ENCODE measurements around the gene PRND. TPM values are rescaled to one million over a fixed set of nuclear protein-coding genes. Genes with fewer than 3 reads are reported as not detected.

Gene PRND
- total and polyA plus RNA-seq, 2 donors (not counting 3 experiments of a cell fraction or from before 2014, with no cell fraction given), result 0.18 TPM; not detected in 1

DNA sequence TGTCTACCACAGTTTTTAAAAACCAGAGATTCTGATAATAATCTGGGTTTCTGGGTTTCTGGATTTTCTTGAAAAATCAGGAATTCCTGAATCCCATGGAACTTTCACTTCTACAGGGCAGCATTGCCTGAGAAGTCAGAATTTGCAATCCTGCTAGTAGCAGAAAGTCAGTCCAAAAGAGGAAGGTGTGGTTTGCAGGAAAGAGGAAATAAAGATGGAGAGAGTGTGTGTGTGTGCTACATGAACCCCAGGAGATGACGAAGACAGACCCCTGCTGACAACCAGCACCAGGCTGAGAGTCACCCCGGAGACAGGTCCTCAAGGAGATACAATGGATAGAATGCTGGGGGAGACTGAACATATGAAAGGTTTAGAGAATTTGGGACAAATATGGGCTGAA is 44.9 kb downstream of the PRND start:
- POLR2A ChIA-PET, result no interaction called here
- H3K9me3 ChIP-seq (replicated peaks; ENCODE audit: control insufficient read depth, insufficient read depth, low read length), result no peaks in the 10 kb centered on the region

DNA sequence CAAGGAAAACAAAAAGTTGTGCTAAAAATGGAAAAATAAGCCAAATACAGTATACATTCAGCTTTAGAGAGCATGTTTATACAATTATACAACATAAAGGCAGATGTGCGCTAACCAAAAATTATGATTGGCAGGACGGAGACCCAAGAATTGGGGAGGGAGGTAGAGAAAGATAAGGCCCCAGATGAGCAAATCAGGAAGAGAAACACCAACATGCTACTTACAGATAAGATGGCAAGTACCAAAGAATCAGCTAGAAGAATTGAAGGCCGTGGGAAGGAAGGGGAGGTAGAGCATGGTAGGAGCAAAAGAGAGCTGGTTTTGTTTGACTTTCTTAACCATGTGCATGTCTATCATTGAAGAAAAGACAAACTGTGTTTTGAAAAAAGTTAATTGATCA is 45.4 kb downstream of the PRND start:
- no TSS peak for BruUV-seq (replicated peaks)
- intact Hi-C loops (cut with micrococcal nuclease), result no loop called here
- dilution Hi-C loops (cut with MboI; ENCODE audit: extremely low pct_ligation_motif_present, low sequenced_read_pairs), result no loop called here

More for the DNA sequence above, 44.9 kb downstream of the PRND start:
- no peak for DNase-seq (ENCODE audit: low read depth, low spot score)
- Histone ChIP-seq H2AFZ (ENCODE audit: low read depth, low read length) (no peak overlapping the region), H3K4me3 (replicated peaks in 1 of 3; ENCODE audit: insufficient read depth in 1 of 3, low read depth in 1 of 3, low read length in 3 of 3) (no peak overlapping the region), H3K9ac (replicated peaks; ENCODE audit: extremely low read depth, insufficient read depth, low read length) (no peak overlapping the region), H3K4me1 (ENCODE audit: control insufficient read depth, extremely low read depth, insufficient read depth, low read length) (no peaks in the 10 kb centered on the region), H3K9me1 (replicated peaks; ENCODE audit: control insufficient read depth, extremely low read depth, insufficient read depth, low read length) (no peaks in the 10 kb centered on the region), H3K27me3 (ENCODE audit: control insufficient read depth in 2 of 2, insufficient read depth in 2 of 2, low read length in 2 of 2) (peaks cover 3 to 6% of the 10 kb centered on the region in 2 experiments), H3K36me3 (ENCODE audit: control insufficient read depth in 2 of 2, extremely low read depth in 1 of 2, insufficient read depth in 2 of 2, low read length in 2 of 2) (no peaks in the 10 kb centered on the region), H3K4me2 (ENCODE audit: insufficient read depth, low read length) (no peak overlapping the region), H3K27ac (ENCODE audit: insufficient read depth, low read depth, low read length) (no peak overlapping the region), H3K79me2 (ENCODE audit: control insufficient read depth, insufficient read depth, low read length) (no peaks in the 10 kb centered on the region), H4K20me1 (replicated peaks; ENCODE audit: control insufficient read depth, extremely low read depth, insufficient read depth, low read length) (no peaks in the 10 kb centered on the region)
- FAIRE-seq, result no peak
- TF ChIP-seq GATA2 (IDR thresholded peaks at IDR 0.05; ENCODE audit: insufficient read depth, insufficient read length, low read depth, low read length), result no peak
- BruUV-seq (replicated peaks), result no TSS peak
- CTCF ChIA-PET, result interaction anchor here (1.1 to 1.8 kb wide), 3 partner anchors 9 to 335 kb away, joined by 3 to 4 read pairs (median 4); no protein-coding TSS in a partner anchor
- intact Hi-C loops (cut with micrococcal nuclease), result no loop called here
- dilution Hi-C loops (cut with MboI; ENCODE audit: extremely low pct_ligation_motif_present, low sequenced_read_pairs), result no loop called here

More for the DNA sequence above, 45.4 kb downstream of the PRND start:
- H3K4me2 ChIP-seq (ENCODE audit: insufficient read depth, low read length), result no peak overlapping the region
- H3K27ac ChIP-seq (ENCODE audit: insufficient read depth, low read depth, low read length), result no peak overlapping the region
- POLR2A ChIA-PET, result no interaction called here
- H2AFZ ChIP-seq (ENCODE audit: low read depth, low read length), result no peak overlapping the region
- H3K36me3 ChIP-seq (ENCODE audit: control insufficient read depth in 2 of 2, extremely low read depth in 1 of 2, insufficient read depth in 2 of 2, low read length in 2 of 2), result no peaks in the 10 kb centered on the region
- no peak overlapping the region for H3K4me3 ChIP-seq (replicated peaks in 1 of 3; ENCODE audit: insufficient read depth in 1 of 3, low read depth in 1 of 3, low read length in 3 of 3)
- no peaks in the 10 kb centered on the region for H3K4me1 ChIP-seq (ENCODE audit: control insufficient read depth, extremely low read depth, insufficient read depth, low read length)
- no peak overlapping the region for H3K9ac ChIP-seq (replicated peaks; ENCODE audit: extremely low read depth, insufficient read depth, low read length)
- no peaks in the 10 kb centered on the region for H4K20me1 ChIP-seq (replicated peaks; ENCODE audit: control insufficient read depth, extremely low read depth, insufficient read depth, low read length)
- no peak for FAIRE-seq
- H3K79me2 ChIP-seq (ENCODE audit: control insufficient read depth, insufficient read depth, low read length), result no peaks in the 10 kb centered on the region
- TF ChIP-seq JUN (IDR thresholded peaks at IDR 0.05; ENCODE audit: borderline replicate concordance, insufficient read depth, insufficient read length, low read depth), result no peak
- TF ChIP-seq POLR2A (IDR thresholded peaks at IDR 0.05; ENCODE audit: low read depth, low read length), result no peak
- TF ChIP-seq GATA2 (IDR thresholded peaks at IDR 0.05; ENCODE audit: insufficient read depth, insufficient read length, low read depth, low read length), result no peak
- TF ChIP-seq CTCF (IDR thresholded peaks at IDR 0.05; ENCODE audit: extremely low read depth in 1 of 2, insufficient read depth in 1 of 2, low read depth in 1 of 2, low read length in 2 of 2), result no peak
- no peak for TF ChIP-seq POLR2AphosphoS5 (IDR thresholded peaks at IDR 0.05; ENCODE audit: insufficient read depth, low read depth, low read length)
- no peak for TF ChIP-seq MAX (IDR thresholded peaks at IDR 0.05; ENCODE audit: insufficient read depth, insufficient read length)
- no peak for TF ChIP-seq FOS (IDR thresholded peaks at IDR 0.05; ENCODE audit: borderline replicate concordance, insufficient read depth, low read length)
- TF ChIP-seq EZH2 (IDR thresholded peaks at IDR 0.05; ENCODE audit: borderline replicate concordance, low read depth, low read length, severe bottlenecking), result no peak
- TF ChIP-seq MYC (IDR thresholded peaks at IDR 0.05; ENCODE audit: low read depth, low read length), result no peak
- DNase-seq (ENCODE audit: low read depth, low spot score), result no peak
- no peaks in the 10 kb centered on the region for H3K9me3 ChIP-seq (replicated peaks; ENCODE audit: control insufficient read depth, insufficient read depth, low read length)
- H3K9me1 ChIP-seq (replicated peaks; ENCODE audit: control insufficient read depth, extremely low read depth, insufficient read depth, low read length), result no peaks in the 10 kb centered on the region
- CTCF ChIA-PET, result interaction anchor here (0.5 to 1.8 kb wide), 5 partner anchors 9 to 334 kb away, joined by 3 to 4 read pairs (median 4); no protein-coding TSS in a partner anchor
- H3K27me3 ChIP-seq (ENCODE audit: control insufficient read depth in 2 of 2, insufficient read depth in 2 of 2, low read length in 2 of 2), result peaks cover 3 to 6% of the 10 kb centered on the region in 2 experiments

All from endothelial cell of umbilical vein (primary cell).